Smooth muscle cell (in vitro differentiated cells): ENCODE measurements around the gene SEMA5A. TPM values are rescaled to one million over a fixed set of nuclear protein-coding genes. Genes with fewer than 3 reads are reported as not detected.
A peak's percentile ranks its signal among the peaks of the same experiment; 100 is the strongest.

ENCODE experiments used
- DNase-seq: peaks from one replicate; lab custom pipeline; 2025; ENCODE audit not compliant: unreplicated experiment; lab: John Stamatoyannopoulos, UW
- H2AFZ ChIP-seq: fragments of 200-600 bp; sonication (generic); 2 replicates; pipeline ENCODE4 v1.6.0; 2016; ENCODE audit warnings: antibody characterized with exemption, low read depth, mild to moderate bottlenecking
- H3F3A ChIP-seq: fragments of 200-600 bp; sonication (generic); 2 replicates; pipeline ENCODE4 v1.6.0; 2017; ENCODE audit warnings: antibody characterized with exemption, low read depth
- H3K27ac ChIP-seq: fragments of 200-600 bp; sonication (generic); 2 replicates; pipeline ENCODE4 v1.5.1; 2016; ENCODE audit warnings: low read depth, mild to moderate bottlenecking
- H3K27me3 ChIP-seq: fragments of 200-600 bp; sonication (generic); 2 replicates; pipeline ENCODE4 v1.6.1; 2016; ENCODE audit warnings: low read depth, mild to moderate bottlenecking
- H3K36me3 ChIP-seq: fragments of 200-600 bp; sonication (generic); 2 replicates; pipeline ENCODE4 v1.5.1; 2016; ENCODE audit warnings: low read depth
- H3K4me1 ChIP-seq: fragments of 200-600 bp; sonication (generic); 2 replicates; pipeline ENCODE4 v1.5.1; 2016; ENCODE audit warnings: low read depth
- H3K4me2 ChIP-seq: fragments of 200-600 bp; sonication (generic); 2 replicates; pipeline ENCODE4 v1.6.0; 2016; ENCODE audit warnings: mild to moderate bottlenecking
- H3K4me3 ChIP-seq: fragments of 200-600 bp; sonication (generic); 2 replicates; pipeline ENCODE4 v1.5.1; 2016; ENCODE audit warnings: mild to moderate bottlenecking
- H3K79me2 ChIP-seq: fragments of 200-600 bp; sonication (generic); 2 replicates; pipeline ENCODE4 v1.6.0; 2016; ENCODE audit warnings: low read depth, mild to moderate bottlenecking
- H3K9ac ChIP-seq: fragments of 200-600 bp; sonication (generic); 2 replicates; pipeline ENCODE4 v1.6.0; 2016; ENCODE audit warnings: low read depth
- H3K9me3 ChIP-seq: fragments of 200-600 bp; sonication (generic); replicated peaks from 2 replicates; pipeline ENCODE4 v1.5.1; 2016; ENCODE audit warnings: low read depth
- H4K20me1 ChIP-seq: fragments of 200-600 bp; sonication (generic); 2 replicates; pipeline ENCODE4 v1.6.0; 2016; ENCODE audit warnings: low read depth
- WGBS: methylation state at CpG from one replicate; pipeline ENCODE4 v1.1.7; 2016; ENCODE audit warnings: low lambda C conversion rate; 5-methylcytosine and 5-hydroxymethylcytosine counted together
- polyA plus RNA-seq: library from polyadenylated mRNA; unstranded; fragments of >200 nt; fragmentation: Nextera tagmentation; extraction: Ambion mirVana; gene quantifications from 2 replicates; pipeline ENCODE4 v1.2.1, GENCODE V29; 2016
- total RNA-seq: library from RNA; depleted of rRNA; stranded (reverse); fragments of >200 nt; gene quantifications from 2 replicates; pipeline ENCODE4 v1.2.3, GENCODE V29; 2014
- TF ChIP-seq, protein P1 (sequence below): fragments of 200-600 bp; sonication (generic); IDR thresholded peaks from 2 replicates; pipeline ENCODE4 v1.5.1; 2017; ENCODE audit warnings: borderline replicate concordance, mild to moderate bottlenecking, antibody characterized with exemption; ENCODE audit not compliant: insufficient read depth, poor library complexity, severe bottlenecking

The SEMA5A gene
- total and polyA plus RNA-seq, 2 experiments from 2014 or later, result 21.6 to 65.1 TPM

GRCh38 chr5:9239626-9240025, 306.2 kb downstream of the SEMA5A start:
- DNase-seq, result no peak
- Histone ChIP-seq H3F3A (no peaks in the 10 kb centered on the region), H3K4me3 (no peak overlapping the region), H2AFZ (no peak overlapping the region), H3K9me3 (no peaks in the 10 kb centered on the region), H3K36me3 (no peaks in the 10 kb centered on the region), H3K4me2 (peak overlapping the region; percentile 35), H3K79me2 (no peaks in the 10 kb centered on the region), H3K4me1 (no peaks in the 10 kb centered on the region), H4K20me1 (no peaks in the 10 kb centered on the region), H3K27me3 (no peaks in the 10 kb centered on the region), H3K27ac (peak overlapping the region; percentile 21), H3K9ac (peak overlapping the region; percentile 2)
- WGBS, result 38% methylated on average over 2 of the region's 2 CpGs
- TF ChIP-seq, protein P1, sequence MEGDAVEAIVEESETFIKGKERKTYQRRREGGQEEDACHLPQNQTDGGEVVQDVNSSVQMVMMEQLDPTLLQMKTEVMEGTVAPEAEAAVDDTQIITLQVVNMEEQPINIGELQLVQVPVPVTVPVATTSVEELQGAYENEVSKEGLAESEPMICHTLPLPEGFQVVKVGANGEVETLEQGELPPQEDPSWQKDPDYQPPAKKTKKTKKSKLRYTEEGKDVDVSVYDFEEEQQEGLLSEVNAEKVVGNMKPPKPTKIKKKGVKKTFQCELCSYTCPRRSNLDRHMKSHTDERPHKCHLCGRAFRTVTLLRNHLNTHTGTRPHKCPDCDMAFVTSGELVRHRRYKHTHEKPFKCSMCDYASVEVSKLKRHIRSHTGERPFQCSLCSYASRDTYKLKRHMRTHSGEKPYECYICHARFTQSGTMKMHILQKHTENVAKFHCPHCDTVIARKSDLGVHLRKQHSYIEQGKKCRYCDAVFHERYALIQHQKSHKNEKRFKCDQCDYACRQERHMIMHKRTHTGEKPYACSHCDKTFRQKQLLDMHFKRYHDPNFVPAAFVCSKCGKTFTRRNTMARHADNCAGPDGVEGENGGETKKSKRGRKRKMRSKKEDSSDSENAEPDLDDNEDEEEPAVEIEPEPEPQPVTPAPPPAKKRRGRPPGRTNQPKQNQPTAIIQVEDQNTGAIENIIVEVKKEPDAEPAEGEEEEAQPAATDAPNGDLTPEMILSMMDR, result no peak

DNA sequence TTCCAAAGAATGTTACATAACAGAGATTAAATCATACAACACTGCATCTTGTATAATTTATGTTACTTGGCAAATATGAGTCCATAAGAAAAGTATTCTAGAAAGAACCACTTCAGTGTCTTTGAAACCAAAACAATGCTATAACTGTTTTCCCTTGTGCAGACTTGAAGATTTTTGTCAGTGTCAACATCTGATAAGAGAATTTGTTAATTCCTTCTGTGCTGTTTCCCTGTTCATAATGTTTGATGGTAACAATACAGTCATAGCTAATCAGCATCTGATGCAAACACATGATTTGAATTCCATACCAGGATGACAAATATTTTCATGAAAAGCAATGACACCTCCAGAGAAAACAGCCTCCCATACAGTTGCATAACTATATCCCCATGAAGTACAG, 306.8 kb downstream of the SEMA5A start:
- H3K36me3 ChIP-seq, result no peaks in the 10 kb centered on the region
- no peaks in the 10 kb centered on the region for H3K27me3 ChIP-seq
- peak overlapping the region; percentile 35 for H3K4me2 ChIP-seq
- H3K27ac ChIP-seq, result peak overlapping the region; percentile 21
- H3F3A ChIP-seq, result no peaks in the 10 kb centered on the region
- no peak for DNase-seq
- H3K79me2 ChIP-seq, result no peaks in the 10 kb centered on the region
- no peaks in the 10 kb centered on the region for H3K9me3 ChIP-seq
- peak overlapping the region; percentile 2 for H3K9ac ChIP-seq
- H4K20me1 ChIP-seq, result no peaks in the 10 kb centered on the region
- H3K4me1 ChIP-seq, result no peaks in the 10 kb centered on the region
- H2AFZ ChIP-seq, result no peak overlapping the region
- TF ChIP-seq, protein P1, result no peak
- H3K4me3 ChIP-seq, result no peak overlapping the region

DNA sequence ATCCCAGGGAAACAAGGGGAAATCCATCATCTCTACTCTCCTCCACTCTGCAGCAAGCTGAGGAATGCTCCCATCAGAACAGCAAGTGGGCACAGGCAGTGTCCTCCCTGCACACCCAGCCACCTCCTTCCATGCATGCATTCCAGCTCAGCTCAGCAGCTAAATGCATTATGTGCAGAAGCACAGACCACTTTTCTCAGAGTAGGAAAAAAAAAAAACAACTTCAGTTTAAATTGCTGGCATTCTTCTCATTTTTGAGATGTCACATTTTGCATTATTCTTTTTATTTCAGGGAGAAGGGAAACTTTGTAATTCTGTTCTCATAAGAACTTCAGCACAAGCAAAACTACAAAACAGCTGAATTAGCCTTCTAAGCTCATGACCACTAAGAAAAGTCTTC, 312.2 kb downstream of the SEMA5A start:
- no peaks in the 10 kb centered on the region for H3K36me3 ChIP-seq
- H3K27me3 ChIP-seq, result no peaks in the 10 kb centered on the region
- no peak overlapping the region for H3K4me3 ChIP-seq
- H2AFZ ChIP-seq, result no peak overlapping the region
- no peaks in the 10 kb centered on the region for H3F3A ChIP-seq
- no peak overlapping the region for H3K27ac ChIP-seq
- H3K79me2 ChIP-seq, result no peaks in the 10 kb centered on the region
- no peak overlapping the region for H3K4me2 ChIP-seq
- H3K9me3 ChIP-seq, result no peaks in the 10 kb centered on the region
- H3K4me1 ChIP-seq, result peaks cover 13% of the 10 kb centered on the region
- no peak for DNase-seq
- H3K9ac ChIP-seq, result no peak overlapping the region
- no peaks in the 10 kb centered on the region for H4K20me1 ChIP-seq
- TF ChIP-seq, protein P1, result no peak

GRCh38 chr5:9233035-9233434, 312.8 kb downstream of the SEMA5A start:
- no peaks in the 10 kb centered on the region for H3K79me2 ChIP-seq
- no peaks in the 10 kb centered on the region for H3K9me3 ChIP-seq
- H2AFZ ChIP-seq, result no peak overlapping the region
- no peak overlapping the region for H3K9ac ChIP-seq
- 89% methylated on average over 2 of the region's 2 CpGs for WGBS
- no peaks in the 10 kb centered on the region for H3F3A ChIP-seq
- H3K4me1 ChIP-seq, result peaks cover 13% of the 10 kb centered on the region
- no peak overlapping the region for H3K4me2 ChIP-seq
- no peaks in the 10 kb centered on the region for H3K36me3 ChIP-seq
- H3K27me3 ChIP-seq, result no peaks in the 10 kb centered on the region
- TF ChIP-seq, protein P1, result no peak
- no peak overlapping the region for H3K27ac ChIP-seq
- no peak for DNase-seq
- H3K4me3 ChIP-seq, result no peak overlapping the region
- no peaks in the 10 kb centered on the region for H4K20me1 ChIP-seq
